IPS DF 19.7 (cell line): ENCODE results near the gene GSTO2.

ENCODE experiments used
- DNase-seq: peaks from one replicate; pipeline ENCODE4 v3.0.0-alpha.2; 2013; ENCODE audit warnings: low read depth, low spot score

The GSTO2 gene

GRCh38 chr10:104307576-104308438 is 38.8 kb downstream of the GSTO2 start:
- no peak for DNase-seq

GRCh38 chr10:104308439-104308903 is 39.5 kb downstream of the GSTO2 start:
- no peak for DNase-seq

- DNase-seq = no peak
Measured at GRCh38 chr10:104309980-104310978, 41.3 kb downstream of the GSTO2 start.

- no peak for DNase-seq
Measured at GRCh38 chr10:104311184-104311720, 42.3 kb downstream of the GSTO2 start.

- no peak for DNase-seq
Measured at GRCh38 chr10:104314591-104315485, 45.9 kb downstream of the GSTO2 start.

- no peak for DNase-seq
Measured at GRCh38 chr10:104315486-104315921, 46.5 kb downstream of the GSTO2 start.

- DNase-seq = no peak
Measured at GRCh38 chr10:104316321-104317099, 47.5 kb downstream of the GSTO2 start.

- DNase-seq = no peak
Measured at GRCh38 chr10:104317269-104317710, 48.3 kb downstream of the GSTO2 start.

GRCh38 chr10:104317726-104318299 is 48.8 kb downstream of the GSTO2 start:
- no peak for DNase-seq

GRCh38 chr10:104318326-104318725 is 49.3 kb downstream of the GSTO2 start:
- DNase-seq = no peak

GRCh38 chr10:104318810-104319741 is 50.1 kb downstream of the GSTO2 start:
- DNase-seq = no peak

GRCh38 chr10:104321226-104321625 is 52.2 kb downstream of the GSTO2 start:
- DNase-seq = no peak

GRCh38 chr10:104321725-104322415 is 52.9 kb downstream of the GSTO2 start:
- DNase-seq = no peak

- no peak for DNase-seq
Measured at GRCh38 chr10:104322416-104322782, 53.4 kb downstream of the GSTO2 start.

GRCh38 chr10:104323085-104323484 is 54.1 kb downstream of the GSTO2 start:
- no peak for DNase-seq

- DNase-seq = no peak
Measured at GRCh38 chr10:104323760-104324201, 54.8 kb downstream of the GSTO2 start.

GRCh38 chr10:104324221-104324686 is 55.3 kb downstream of the GSTO2 start:
- DNase-seq = no peak

GRCh38 chr10:104324931-104325330 is 55.9 kb downstream of the GSTO2 start:
- no peak for DNase-seq
